HG03045 (cell line): ENCODE measurements around the gene SORCS3.

ENCODE experiments used
- ATAC-seq: cut with Tn5 transposase; IDR thresholded peaks from one replicate; pipeline ENCODE4 v1.9.1; 2021; ENCODE audit warnings: mild to moderate bottlenecking, moderate library complexity; ENCODE audit not compliant: unreplicated experiment

SORCS3 gene

DNA sequence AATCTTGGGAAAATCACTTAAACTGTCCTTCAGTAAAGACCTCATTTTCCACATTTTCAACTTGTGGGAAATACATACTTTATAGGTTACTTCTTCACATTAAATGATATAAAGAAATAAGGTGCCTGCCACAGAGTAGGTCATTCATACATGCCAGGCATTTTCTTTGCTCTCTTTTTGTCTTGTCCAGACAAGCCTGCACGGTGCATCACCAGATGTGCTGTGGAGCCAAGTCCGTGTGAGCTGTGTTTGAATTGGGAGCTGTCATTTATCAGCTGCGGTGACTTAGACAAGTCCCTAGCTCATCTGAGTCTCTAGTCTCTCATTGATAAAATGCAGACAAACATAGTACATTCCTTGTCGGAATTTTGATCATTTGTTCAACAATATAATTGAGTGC is 432.9 kb downstream of the SORCS3 start:
- ATAC-seq: no peak

DNA sequence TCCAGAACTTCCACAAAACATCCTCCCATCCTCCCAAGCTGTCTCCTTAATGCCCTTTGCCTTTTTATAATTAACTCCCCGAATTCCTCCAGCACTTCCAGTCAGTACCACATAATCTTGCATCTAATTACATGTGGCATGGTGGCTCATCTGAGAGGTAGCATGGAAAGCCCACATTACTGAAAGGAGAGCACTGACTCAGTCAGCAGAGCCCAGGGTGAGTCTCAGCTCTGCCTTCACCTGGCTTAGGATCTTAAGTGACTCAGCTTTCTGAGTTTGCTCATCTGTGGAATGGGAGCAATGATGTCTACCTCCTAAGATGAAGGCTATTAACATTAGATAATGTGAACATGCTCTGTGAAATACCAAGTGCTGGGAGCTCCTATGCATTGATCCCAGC is 433.9 kb downstream of the SORCS3 start:
- ATAC-seq: no peak

DNA sequence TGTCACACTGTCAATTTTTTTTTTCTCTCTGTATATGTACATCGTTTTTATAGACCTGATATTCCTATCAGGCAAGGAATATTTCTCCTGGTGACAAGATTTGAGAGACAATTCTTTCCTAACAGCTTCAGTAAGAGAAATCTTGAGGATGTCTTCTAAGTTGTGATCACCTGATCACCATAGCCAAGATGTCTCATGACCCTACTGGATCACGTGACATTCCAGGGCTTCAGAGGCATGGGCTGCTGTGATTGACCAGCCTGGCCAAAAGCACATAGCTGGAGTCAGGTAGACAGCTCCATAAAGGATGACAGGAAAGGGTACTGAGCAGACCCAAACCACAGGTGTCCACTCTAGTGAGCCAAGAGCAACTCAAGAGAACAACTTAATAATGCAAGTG is 444.9 kb downstream of the SORCS3 start:
- ATAC-seq: no peak

DNA sequence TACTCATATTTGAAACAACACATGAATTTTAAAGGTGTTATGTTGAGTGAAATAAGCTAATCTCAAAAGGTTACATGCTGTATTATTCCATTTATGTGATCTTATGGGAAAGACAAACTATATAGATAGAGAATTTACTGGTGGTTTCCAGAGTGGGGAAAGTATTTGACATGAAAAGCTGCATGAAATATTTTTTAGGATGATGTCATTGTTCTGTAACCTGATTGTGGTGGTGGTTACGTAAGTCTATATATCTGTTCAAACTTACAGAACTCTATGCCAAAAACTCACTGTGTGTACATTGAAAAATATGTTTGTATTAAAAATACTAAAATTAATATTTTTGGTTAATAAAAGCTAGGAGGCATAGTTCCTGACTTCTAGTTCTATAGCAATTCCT is 453.0 kb downstream of the SORCS3 start:
- ATAC-seq: no peak

DNA sequence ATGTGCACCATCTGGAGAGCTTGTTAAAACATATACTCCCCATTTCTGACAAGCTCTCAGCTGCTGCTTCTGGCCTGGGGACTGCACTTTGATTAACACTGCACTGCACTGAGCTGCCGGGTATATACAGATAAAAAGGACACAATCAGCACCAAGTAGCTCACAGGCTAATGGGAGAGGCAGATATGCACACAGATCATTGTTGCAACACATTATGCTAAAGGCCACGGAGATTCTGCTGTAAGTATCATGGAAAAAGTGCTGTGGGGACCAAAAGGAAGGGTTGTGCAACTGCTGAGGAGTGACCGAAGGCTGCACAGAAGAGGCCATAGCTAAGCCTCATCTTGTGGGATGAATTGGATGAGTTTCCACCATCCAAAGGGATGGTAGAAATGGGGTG is 455.2 kb downstream of the SORCS3 start:
- ATAC-seq: no peak

DNA sequence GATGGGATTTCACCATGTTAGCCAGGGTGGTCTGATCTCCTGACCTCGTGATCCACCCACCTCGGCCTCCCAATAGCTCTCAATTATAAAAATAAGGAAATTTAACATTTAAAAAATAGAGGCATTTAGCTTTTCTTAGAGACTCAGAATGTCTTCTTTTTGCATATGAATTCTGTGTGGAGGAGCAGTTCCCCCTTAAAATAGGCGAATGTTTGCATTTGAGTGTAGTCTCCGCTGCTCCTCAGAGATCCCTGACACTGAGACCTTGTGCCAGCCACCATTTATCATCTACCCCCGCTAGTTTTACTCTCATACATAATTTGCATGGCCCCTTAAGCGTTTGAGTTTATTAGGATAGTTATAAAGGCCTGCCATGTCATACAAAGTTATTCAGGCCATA is 461.9 kb downstream of the SORCS3 start:
- no peak for ATAC-seq

DNA sequence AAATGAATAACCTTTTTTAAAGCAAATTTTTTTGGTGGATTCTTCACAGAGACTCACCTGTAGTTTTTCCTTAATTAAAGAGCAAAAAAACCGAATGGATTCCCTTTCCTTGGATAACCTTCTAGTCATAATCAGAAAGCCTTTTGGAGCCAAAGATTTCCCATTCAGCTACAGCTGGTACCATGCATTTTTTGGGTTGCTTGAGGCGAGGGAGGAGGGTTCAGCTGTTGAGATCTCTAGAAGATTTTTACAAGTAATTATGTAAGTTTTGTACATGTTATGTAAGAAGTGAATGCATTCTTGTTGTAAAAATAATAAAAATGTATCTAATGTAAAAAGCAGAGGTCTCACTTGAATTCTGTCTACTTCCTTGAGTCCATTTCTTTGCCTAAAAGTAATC is 463.2 kb downstream of the SORCS3 start:
- no peak for ATAC-seq

DNA sequence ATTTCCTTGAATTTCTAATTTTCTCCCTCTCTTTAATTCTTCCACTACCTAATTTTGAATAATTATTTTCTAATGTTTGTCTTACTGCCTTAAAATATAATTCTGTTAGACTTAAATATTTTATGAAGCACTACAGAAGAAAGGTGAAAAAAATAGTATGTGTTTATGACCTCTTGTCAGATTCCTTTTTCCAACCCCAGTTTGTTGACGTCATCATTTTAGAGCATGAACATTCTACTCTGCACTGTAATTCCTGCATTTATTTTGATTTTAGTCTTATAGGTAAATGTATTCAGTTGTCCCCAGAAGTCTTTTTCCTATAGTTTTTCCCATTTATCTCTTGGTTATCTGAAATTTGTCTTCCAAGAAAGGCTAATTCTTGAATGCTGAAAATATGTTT is 468.1 kb downstream of the SORCS3 start:
- no peak for ATAC-seq

DNA sequence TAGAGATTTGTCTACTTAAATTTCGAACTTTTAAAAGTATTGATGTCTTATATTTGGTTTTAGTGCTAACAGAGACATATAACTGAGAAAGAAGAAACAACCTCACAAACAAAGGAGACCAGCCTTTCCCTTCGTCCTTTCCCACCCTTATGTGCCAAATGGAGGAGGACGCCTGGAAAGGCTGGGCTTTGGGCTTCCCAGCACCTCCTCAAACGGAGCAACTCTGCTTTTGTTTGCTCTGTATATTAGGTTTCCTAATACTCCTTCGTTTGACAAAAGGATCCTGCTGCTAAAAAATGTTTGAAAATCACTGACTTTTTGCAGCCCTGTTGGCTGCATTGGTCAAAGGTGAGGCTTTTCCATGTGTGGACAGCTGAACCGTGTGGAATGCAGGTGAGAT is 471.8 kb downstream of the SORCS3 start:
- no peak for ATAC-seq

DNA sequence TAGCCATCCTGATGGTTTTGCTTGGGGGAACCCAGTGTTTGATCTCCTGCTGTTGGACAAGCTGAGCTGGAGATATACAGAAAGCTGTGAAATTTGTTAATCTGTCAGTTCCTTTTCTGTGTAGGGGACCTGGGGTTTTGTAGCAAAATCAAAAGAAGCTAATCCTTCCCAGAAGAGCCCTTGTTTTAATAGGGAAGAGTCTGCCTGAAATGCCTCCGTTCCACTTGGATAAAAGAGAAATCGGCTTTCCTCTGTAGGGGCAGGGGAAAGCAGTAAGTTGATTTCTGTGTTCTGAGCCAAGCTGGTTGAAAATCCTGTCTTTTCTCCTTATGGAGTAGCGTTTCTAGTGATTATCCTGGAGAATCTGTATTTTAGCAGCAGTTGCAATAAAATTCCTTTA is 472.6 kb downstream of the SORCS3 start:
- ATAC-seq: no peak

DNA sequence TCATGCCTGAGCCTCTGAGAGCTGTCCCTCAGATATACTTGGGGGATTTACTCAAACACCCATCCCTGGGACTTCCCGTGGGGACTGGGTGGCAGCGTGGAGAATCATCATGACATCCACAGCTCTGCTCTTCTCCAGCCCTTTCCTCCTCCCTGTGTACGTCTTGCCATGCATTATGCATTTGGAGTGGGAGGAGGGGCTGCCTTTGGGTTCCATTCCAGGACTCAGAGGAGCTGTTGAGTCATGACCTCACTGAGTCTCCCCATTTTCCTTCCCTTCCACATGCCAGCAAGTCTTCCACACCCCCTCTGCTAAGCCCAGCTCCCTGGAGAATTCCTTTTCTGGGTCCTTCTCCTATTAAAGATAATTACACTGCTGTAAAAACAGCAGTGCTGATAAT is 480.7 kb downstream of the SORCS3 start:
- no peak for ATAC-seq

DNA sequence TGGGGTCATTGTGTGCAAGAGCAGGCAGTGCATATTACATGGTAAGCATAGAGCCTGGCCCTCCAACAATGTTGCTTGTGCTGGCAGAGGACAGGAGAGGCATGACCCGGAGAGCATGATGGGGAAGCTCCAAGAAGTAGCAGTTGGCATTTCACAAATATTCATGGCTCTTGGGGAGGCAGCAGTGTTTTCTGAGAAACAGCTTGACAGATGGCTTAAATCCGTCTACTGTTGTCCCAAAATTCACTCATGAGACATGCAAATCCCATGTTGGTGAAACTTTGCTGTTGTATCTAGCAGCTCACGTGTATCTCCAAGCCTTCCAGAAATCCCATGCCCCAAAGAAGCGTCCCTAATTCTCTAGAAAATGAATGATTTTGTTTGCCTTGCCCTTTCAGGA is 487.0 kb downstream of the SORCS3 start:
- ATAC-seq: no peak

DNA sequence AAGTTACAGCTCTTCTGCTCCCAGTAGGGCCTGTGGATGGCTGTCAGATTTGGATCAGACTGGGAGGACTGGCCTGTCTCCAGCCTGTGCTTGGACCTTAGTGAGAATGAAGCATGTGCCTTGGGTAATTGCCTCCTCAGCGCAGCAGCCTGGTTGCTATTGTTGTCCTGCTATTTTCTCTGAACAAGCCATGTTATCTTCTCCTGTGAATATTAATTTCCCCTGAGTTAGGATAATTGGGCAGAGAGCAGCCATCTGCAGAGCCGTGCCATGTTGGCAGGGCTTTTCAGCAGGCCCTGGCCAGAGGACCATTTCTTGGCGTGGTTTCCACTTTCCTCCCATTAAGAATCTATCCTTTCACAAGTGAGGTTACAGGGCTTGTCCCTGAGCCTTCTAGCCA is 497.3 kb downstream of the SORCS3 start:
- ATAC-seq: no peak

DNA sequence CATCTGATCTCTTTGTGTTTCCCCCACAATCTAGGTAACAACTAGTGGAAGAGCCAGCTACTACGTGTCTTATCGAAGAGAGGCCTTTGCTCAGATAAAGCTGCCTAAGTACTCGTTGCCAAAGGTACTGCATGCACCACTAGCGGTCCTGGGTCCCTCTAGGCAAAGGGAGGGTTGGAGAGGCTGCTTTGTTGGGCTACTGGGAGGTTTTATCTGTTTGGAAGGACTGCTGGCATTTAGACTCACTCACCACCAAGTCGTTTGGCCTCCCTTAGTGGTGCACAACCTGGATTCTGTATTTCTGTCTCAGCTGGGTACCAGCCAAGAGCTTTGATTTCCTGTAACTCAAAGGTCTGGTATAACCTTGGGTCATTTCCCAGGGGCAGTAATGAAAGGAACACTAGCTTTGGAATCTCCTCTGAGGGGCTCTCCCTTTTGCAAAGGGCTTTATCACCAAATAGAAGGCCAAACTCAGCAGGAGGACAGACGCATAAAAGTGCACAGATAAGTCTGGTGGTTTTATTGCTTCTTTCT is 498.3 kb downstream of the SORCS3 start:
- no peak for ATAC-seq

DNA sequence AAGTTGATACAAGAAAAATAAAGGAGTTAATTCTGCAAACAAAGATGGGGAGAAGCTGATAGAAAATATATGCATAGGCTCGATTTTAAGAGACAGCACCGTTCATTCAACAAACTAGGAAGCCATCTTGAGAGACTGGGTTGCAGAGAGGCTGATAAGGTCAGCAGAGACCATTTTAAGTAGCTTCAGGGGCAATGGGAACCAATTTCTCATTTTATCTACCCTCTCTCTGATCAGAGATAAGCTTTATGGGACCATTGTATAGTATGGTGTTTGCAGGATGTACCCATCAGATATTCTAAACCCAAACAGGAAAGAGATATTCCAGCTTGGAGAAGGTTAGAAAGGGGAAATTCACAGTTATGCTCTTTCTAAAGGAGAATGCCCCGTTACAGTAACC is 499.5 kb downstream of the SORCS3 start:
- no peak for ATAC-seq

DNA sequence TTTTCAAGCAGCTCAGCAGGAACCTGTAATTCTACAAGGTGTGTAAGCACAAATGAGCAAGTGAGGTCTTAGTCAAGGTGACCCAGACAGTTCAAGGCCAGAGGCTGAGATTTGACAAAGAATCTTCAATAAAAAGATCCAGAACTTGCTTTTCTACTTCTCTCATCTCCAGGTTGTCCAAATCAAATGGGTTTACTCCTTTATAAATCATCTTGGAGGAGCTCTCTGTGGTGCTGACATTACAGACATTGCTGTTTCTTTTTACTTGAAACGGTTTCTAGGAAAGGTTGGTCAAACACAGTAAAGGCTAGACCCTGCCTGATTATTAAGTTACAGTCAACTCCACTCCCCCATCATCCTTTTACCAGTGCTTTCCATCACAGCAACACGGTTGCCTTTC is 504.6 kb downstream of the SORCS3 start:
- ATAC-seq: no peak

DNA sequence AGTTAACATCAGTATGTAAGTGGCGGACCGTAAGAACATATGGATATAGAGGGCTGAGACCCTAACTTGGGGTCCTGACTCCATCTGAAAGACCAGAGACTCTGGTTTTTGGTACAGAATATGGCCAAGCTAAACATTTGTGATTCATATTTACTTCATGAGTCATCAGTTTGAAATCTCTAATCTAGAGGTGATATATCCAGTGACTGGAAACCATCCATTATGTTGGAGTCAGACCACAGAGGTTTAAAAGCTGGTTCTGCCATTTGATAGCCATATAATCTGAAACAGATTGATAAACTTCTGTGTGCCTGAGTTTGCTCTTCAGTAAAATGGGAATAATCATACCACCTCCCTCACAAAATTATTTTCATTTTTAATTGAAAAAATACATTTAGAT is 505.3 kb downstream of the SORCS3 start:
- no peak for ATAC-seq

DNA sequence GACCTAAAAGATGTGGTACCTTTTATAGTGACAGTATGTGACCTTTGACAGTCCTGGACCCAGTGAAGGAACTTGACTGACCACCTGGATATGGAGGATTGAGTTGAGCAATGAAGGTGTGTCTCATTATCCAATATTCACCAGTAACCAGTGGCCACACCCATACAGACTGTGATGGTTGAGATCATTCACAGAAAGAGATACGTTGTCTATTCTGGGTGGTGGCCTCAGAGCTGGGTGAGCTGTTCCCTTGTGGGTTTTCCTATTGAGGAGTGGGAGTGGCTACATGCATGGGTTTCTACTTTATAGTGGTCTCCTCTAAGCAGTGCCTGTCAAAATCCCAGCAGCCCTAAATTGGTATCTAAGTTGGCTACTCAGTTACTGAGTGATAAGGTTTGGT is 507.4 kb downstream of the SORCS3 start:
- no peak for ATAC-seq

DNA sequence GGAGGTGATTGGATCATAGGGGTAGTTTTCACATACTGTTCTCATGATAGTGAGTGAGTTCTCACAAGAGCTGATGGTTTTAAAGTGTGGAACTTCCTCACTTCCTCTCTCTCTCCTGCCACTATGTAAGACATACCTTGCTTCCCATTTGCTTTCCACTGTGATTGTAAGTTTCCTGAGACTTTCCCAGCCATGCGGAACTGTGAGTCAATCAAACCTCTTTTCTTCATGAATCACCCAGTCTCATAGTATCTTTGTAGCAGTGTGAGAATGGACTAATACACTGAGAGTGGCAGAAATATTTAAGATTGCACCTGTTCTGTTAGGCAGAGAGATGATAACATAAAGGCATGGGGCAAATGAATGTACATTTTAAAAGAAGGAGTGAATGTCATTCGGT is 507.8 kb downstream of the SORCS3 start:
- no peak for ATAC-seq

DNA sequence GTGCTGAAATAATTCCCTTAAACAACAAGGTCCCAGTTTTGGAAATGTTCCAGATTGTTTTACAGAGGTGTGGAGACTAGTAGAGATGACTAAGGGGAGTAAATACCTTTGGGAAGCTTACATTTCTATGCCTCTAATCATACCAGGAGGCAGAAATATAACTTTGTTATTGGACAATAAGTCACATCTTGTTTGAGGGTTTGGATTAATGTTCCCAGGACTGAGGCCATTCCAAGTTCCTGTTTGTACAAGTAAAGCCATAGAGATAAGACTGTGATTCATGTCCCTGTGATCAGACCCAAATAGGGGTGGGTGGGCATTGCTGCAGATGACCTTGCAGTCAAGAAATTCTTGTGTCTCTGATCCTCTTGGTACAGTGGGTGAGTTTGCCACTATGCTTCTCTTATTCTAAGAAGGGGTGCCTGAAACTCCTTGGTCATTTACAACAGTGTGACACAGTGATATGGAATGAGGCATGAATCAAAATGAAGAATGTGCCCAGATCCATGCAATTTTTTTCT is 508.3 kb downstream of the SORCS3 start:
- no peak for ATAC-seq

DNA sequence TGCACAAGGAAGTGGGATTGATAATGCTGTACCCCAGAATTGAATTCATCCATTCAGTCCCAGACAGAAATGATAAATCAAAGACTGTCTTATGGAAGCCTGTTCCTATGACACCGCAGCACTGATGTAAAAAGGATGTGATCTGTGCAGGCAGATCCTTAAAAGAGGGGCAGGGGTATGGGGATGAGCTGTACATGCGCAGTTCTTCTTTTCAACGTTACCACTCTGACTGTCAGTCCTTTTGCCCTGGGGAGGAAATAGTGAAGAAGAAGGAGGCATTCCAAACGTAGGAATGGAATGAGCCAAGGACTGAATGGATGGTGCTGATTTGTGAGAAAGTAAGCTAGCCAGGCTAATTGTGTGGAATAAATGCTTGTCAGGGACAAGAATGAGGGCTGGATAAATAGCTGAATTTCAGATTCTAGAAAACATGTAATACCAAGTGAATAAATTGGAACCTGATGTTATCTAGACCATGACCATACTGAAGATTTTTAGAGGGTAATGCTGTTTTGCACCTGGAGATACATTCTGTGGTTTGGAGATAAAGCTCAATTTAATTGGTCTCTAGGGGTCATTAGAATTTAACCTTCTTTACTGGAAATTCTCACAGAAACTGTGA is 509.3 kb downstream of the SORCS3 start:
- no peak for ATAC-seq

DNA sequence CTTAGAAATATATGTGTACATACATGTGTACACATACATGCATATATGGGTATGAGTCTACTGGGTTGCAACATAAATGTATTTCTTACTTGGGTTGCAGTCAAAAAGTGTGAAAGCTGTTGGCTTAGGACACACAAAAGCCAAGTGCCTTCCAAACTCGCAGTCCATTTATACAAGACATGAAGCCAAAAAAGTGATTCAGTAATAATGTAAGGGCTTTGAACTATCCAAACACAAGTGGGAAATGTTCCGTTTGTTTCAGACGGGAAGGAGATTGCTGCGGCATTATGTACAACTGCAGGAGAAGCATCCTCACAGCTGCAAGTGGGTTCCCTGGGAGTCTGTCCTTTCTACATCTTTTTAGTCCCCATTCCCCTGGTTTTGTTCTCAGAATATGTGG is 513.6 kb downstream of the SORCS3 start:
- no peak for ATAC-seq

DNA sequence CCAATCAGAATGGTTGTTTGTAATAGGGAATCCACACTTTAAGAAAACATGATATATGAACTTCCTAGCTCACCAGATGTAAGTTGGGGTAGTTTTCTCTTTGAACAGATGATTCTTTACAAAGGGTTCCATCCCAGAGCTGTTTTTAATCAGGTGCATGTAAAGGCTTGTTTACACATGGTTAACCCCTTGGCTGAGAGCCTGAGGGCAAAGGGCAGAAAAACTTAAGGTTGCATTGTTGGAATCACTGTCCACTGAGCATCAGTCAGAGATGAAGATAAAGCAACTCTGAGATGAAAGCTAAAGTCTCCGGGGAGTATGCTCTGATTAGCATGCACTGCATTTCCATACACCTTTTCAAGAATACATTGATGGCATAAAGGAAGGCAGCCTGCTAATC is 518.2 kb downstream of the SORCS3 start:
- no peak for ATAC-seq
